Measurements from ENCODE around the gene UPP2. TPM values are rescaled to one million over a fixed set of nuclear protein-coding genes. Genes with fewer than 3 reads are reported as not detected.

Gene UPP2
- total and polyA plus RNA-seq, 2 of the 13 experiments (the other 11 are each of a cell fraction or from before 2014, with no cell fraction given) = 0.07 to 0.28 TPM

GRCh38 chr2:158131919-158132566, 30.4 kb downstream of the UPP2 start (continued):
- TF ChIP-seq CSRNP1 (CRISPR knock-in tag; IDR thresholded peaks at IDR 0.05) (peak; percentile 64; the same call in 1 of the 2 replicates), ZBTB8A (CRISPR knock-in tag; IDR thresholded peaks at IDR 0.05; ENCODE audit: borderline replicate concordance, low read depth) (no peak; the same call in 1 of the 2 replicates), HOXD1 (CRISPR knock-in tag; IDR thresholded peaks at IDR 0.05) (peak; percentile 77; the same call in 1 of the 2 replicates), CENPBD1 (CRISPR knock-in tag; IDR thresholded peaks at IDR 0.05; ENCODE audit: borderline replicate concordance, low read depth) (no peak), GMEB2 (CRISPR knock-in tag; IDR thresholded peaks at IDR 0.05; ENCODE audit: low read depth) (no peak), SPEN (CRISPR knock-in tag; IDR thresholded peaks at IDR 0.05; ENCODE audit: low read depth) (peak; percentile 37; the same call in 1 of the 2 replicates), ZNF235 (CRISPR knock-in tag; IDR thresholded peaks at IDR 0.05; ENCODE audit: borderline replicate concordance) (no peak), DDIT3 (CRISPR knock-in tag; IDR thresholded peaks at IDR 0.05) (no peak), ZNF407 (CRISPR knock-in tag; IDR thresholded peaks at IDR 0.05; ENCODE audit: not compliant biosample characterization) (no peak), TMF1 (CRISPR knock-in tag; IDR thresholded peaks at IDR 0.05; ENCODE audit: low read depth) (no peak), CBX2 (IDR thresholded peaks at IDR 0.05; ENCODE audit: low read depth, low read length) (no peak), CBX2 (CRISPR knock-in tag; IDR thresholded peaks at IDR 0.05; ENCODE audit: low read depth) (no peak)
